Right lobe of liver (tissue), 6 donors: ENCODE results near the gene CDH13. TPM values are rescaled to one million over a fixed set of nuclear protein-coding genes. Genes with fewer than 3 reads are reported as not detected.

Experiments used
- ATAC-seq, 4 donors: fragments of 200-7000 bp; cut with Tn5 transposase; one replicate each; pipeline ENCODE4 v1.9.1; 2020; ENCODE audit warnings: mild to moderate bottlenecking in 4 of 4, moderate library complexity in 4 of 4
- DNase-seq, 3 donors: peaks; one replicate each; pipeline ENCODE4 v3.0.0-alpha.2; 2020
- H3K27ac ChIP-seq, 3 donors: fragments of 200-600 bp; one replicate each; pipeline ENCODE4 v1.8.0; 2022
- H3K27me3 ChIP-seq, 2 donors: fragments of 200-600 bp; one replicate each; pipeline ENCODE4 v1.8.0; 2022
- H3K36me3 ChIP-seq, 4 donors: fragments of 200-600 bp; sonication (generic) in 1 of 4; one replicate each; pipeline versions ENCODE4 v1.5.1 to v1.8.0; 2017 to 2022; ENCODE audit warnings: control low read depth in 1 of 4
- H3K4me1 ChIP-seq, 4 donors: fragments of 200-600 bp; sonication (generic) in 1 of 4; one replicate each; pipeline versions ENCODE4 v1.5.1 to v1.8.0; 2017 to 2022; ENCODE audit warnings: control low read depth in 1 of 4
- H3K4me3 ChIP-seq, 3 donors: fragments of 200-600 bp; one replicate each; pipeline ENCODE4 v1.8.0; 2022
- H3K9me3 ChIP-seq, 4 donors: fragments of 200-600 bp; sonication (generic) in 1 of 4; one replicate each; pipeline versions ENCODE4 v1.5.1 to v1.8.0; 2017 to 2022; ENCODE audit warnings: control low read depth in 1 of 4
- CTCF ChIP-seq, 4 donors: fragments of 200-600 bp in 3 of 4; fragments of 450-650 bp in 1 of 4; IDR thresholded peaks; one replicate each; pipeline versions ENCODE4 v1.5.1 to v1.8.0; 2016 to 2022; ENCODE audit warnings: antibody characterized with exemption in 4 of 4, mild to moderate bottlenecking in 2 of 4
- POLR2A ChIP-seq: fragments of 450-650 bp; IDR thresholded peaks from one replicate; pipeline ENCODE4 v1.6.1; 2017; ENCODE audit warnings: antibody characterized with exemption, mild to moderate bottlenecking
- WGBS: methylation state at CpG from one replicate; pipeline ENCODE4 v1.1.6; 2018; ENCODE audit warnings: low coverage, low lambda C conversion rate; ENCODE audit not compliant: insufficient coverage; ENCODE audit errors: missing lambda C conversion rate; 5-methylcytosine and 5-hydroxymethylcytosine counted together
- intact Hi-C, 2 donors: fragments of 100-400 bp; cut with DNase I; formaldehyde crosslinking; loops; one replicate each; pipeline versions ENCODE4 v1.11.2 to v1.14.1; 2022
- total RNA-seq, 6 experiments: library from RNA; depleted of rRNA in 2 of 6; stranded (reverse); fragments of >200 nt in 2 of 6; fragmentation: NEBNext Ultra II Directional in 3 of 6; extraction: Animal tissue kit (Norgen Biotek cat#: 25700) in 3 of 6; gene quantifications; one replicate each; pipeline versions ENCODE4 v1.1.0 to v1.2.4, GENCODE V29; 2016 to 2023
- donor health status: DM: no; HTN: yes; CAD: no.
- donor health status: DM: no; HTN: no; CAD: no.
- donor health status: DM: no; HTN: no; CAD: no.
- donor health status: DM: no; HTN: yes; CAD: no.
- donor health status: DM: no; HTN: yes; CAD: no.

The CDH13 gene
- total RNA-seq, 6 experiments from 2014 or later, result 0.13 to 4.6 (median 0.49) TPM

DNA sequence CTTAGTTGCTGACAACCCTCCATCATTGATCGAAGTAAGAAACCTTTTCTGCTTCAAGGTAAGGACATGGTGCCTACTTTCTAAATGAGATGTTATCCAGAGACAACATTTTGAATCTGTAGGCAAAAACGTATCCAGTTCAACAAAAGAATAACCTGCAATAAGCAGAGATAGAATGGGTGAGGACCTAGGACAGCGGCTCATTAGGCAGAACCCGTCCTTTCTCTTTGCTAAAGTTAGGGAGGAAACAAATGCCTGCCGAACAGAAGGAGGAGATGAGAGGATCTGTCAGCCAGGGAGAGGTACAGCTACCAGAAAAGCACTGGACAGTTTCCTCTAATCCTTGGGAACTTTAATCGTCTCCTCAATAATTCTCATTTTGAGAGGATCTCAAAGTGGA lies 183.3 kb downstream of the CDH13 start:
- Histone ChIP-seq H3K9me3 (no peaks in the 10 kb centered on the region), H3K27ac (no peak overlapping the region), H3K4me3 (no peak overlapping the region), H3K4me1 (no peaks in the 10 kb centered on the region), H3K36me3 (no peaks in the 10 kb centered on the region), H3K27me3 (no peaks in the 10 kb centered on the region)
- no peak for TF ChIP-seq CTCF (IDR thresholded peaks at IDR 0.05)
- TF ChIP-seq POLR2A, result no peak
- ATAC-seq (no peak), DNase-seq (no peak)
- intact Hi-C loops, result no loop called here
- 52% methylated on average over 6 of the region's 6 CpGs for WGBS

DNA sequence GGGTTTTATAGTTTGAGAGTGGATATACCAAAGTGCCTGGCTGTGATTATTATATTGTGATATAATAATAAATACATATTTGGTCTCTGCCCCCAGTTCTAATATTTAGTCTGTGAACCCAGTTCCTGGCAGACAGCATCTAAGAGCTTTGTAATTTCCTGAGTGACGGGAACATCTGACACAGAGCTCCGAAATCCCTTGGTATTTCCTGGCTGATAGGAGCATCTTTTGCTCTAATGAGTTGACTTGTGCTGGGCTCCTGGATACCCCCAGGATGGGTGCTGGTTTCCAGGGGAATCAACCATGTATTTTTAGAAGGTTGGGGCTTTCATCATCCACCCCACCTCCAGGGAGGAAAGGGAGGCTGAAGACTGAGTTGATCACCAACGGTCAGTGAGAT lies 187.3 kb downstream of the CDH13 start:
- H3K4me3 ChIP-seq, result no peak overlapping the region
- no peaks in the 10 kb centered on the region for H3K27me3 ChIP-seq
- H3K4me1 ChIP-seq, result no peaks in the 10 kb centered on the region
- TF ChIP-seq CTCF (IDR thresholded peaks at IDR 0.05) (no peak), POLR2A (no peak)
- H3K9me3 ChIP-seq, result no peaks in the 10 kb centered on the region
- DNase-seq, result no peak
- H3K27ac ChIP-seq, result no peak overlapping the region
- ATAC-seq, result no peak
- WGBS, result 57% methylated on average over 2 of the region's 3 CpGs
- no peaks in the 10 kb centered on the region for H3K36me3 ChIP-seq
- intact Hi-C loops, result no loop called here

GRCh38 chr16:82819286-82819685 lies 192.5 kb downstream of the CDH13 start:
- intact Hi-C loops, result no loop called here
- Histone ChIP-seq H3K4me1 (no peaks in the 10 kb centered on the region), H3K36me3 (no peaks in the 10 kb centered on the region), H3K4me3 (no peak overlapping the region), H3K27me3 (no peaks in the 10 kb centered on the region), H3K27ac (no peak overlapping the region), H3K9me3 (no peaks in the 10 kb centered on the region)
- TF ChIP-seq CTCF (IDR thresholded peaks at IDR 0.05) (no peak), POLR2A (no peak)
- ATAC-seq (no peak), DNase-seq (no peak)

GRCh38 chr16:82820855-82821254 lies 194.1 kb downstream of the CDH13 start:
- WGBS, result 82% methylated on average over 1 of the region's 2 CpGs
- Histone ChIP-seq H3K27me3 (no peaks in the 10 kb centered on the region), H3K4me1 (no peaks in the 10 kb centered on the region), H3K27ac (no peak overlapping the region), H3K4me3 (no peak overlapping the region), H3K9me3 (no peaks in the 10 kb centered on the region), H3K36me3 (no peaks in the 10 kb centered on the region)
- TF ChIP-seq POLR2A (no peak), CTCF (IDR thresholded peaks at IDR 0.05) (no peak)
- ATAC-seq, result no peak
- intact Hi-C loops, result no loop called here
- DNase-seq, result no peak

GRCh38 chr16:82824408-82824807 lies 197.6 kb downstream of the CDH13 start:
- TF ChIP-seq CTCF (IDR thresholded peaks at IDR 0.05) (peak in 1 of 4 donors; percentile 6), POLR2A (no peak)
- intact Hi-C loops, result no loop called here

More at GRCh38 chr16:82824408-82824807, 197.6 kb downstream of the CDH13 start:
- no peaks in the 10 kb centered on the region for H3K27me3 ChIP-seq
- H3K4me1 ChIP-seq, result no peaks in the 10 kb centered on the region
- DNase-seq (no peak), ATAC-seq (no peak)
- H3K27ac ChIP-seq, result no peak overlapping the region
- H3K4me3 ChIP-seq, result no peak overlapping the region
- H3K36me3 ChIP-seq, result no peaks in the 10 kb centered on the region
- no peaks in the 10 kb centered on the region for H3K9me3 ChIP-seq
- 53% methylated on average over 5 of the region's 5 CpGs for WGBS
